ENCODE measurements around the gene BLZF1.
"Not testable (repeated sequence)": the region's sequence is repeated elsewhere in the genome, so short reads cannot be mapped to it uniquely, and the experiment has no call there.

The BLZF1 gene

GRCh38 chr1:169367686-169368405 lies at the start of gene BLZF1, which contains the start of gene NME7:
Gene BLZF1 (plus strand): TSS chr1:169368195. CDS start chr1:169369523, 1,328 bp downstream.
Gene NME7 (minus strand): TSS chr1:169367797. CDS start chr1:169367710, 87 bp downstream.
- peak; percentile 95 for DNase-seq (ENCODE audit: low spot score)

GRCh38 chr1:169318536-169319244 lies 49.3 kb upstream of the BLZF1 start:
- DNase-seq (ENCODE audit: low spot score): no peak

GRCh38 chr1:169321539-169321938 lies 46.5 kb upstream of the BLZF1 start:
- DNase-seq (ENCODE audit: low spot score): no peak

GRCh38 chr1:169322138-169322537 lies 45.9 kb upstream of the BLZF1 start:
- DNase-seq (ENCODE audit: low spot score): no peak

- DNase-seq (ENCODE audit: low spot score): no peak
Measured at GRCh38 chr1:169325117-169325516, 42.9 kb upstream of the BLZF1 start.

GRCh38 chr1:169326261-169326955 lies 41.6 kb upstream of the BLZF1 start:
- no peak for DNase-seq (ENCODE audit: low spot score)

GRCh38 chr1:169326956-169327268 lies 41.1 kb upstream of the BLZF1 start:
- no peak for DNase-seq (ENCODE audit: low spot score)

- no peak for DNase-seq (ENCODE audit: low spot score)
Measured at GRCh38 chr1:169327875-169328274, 40.1 kb upstream of the BLZF1 start.

- DNase-seq (ENCODE audit: low spot score): no peak
Measured at GRCh38 chr1:169329383-169329782, 38.6 kb upstream of the BLZF1 start.

- DNase-seq (ENCODE audit: low spot score): no peak
Measured at GRCh38 chr1:169330927-169331326, 37.1 kb upstream of the BLZF1 start.

GRCh38 chr1:169334727-169335126 lies 33.3 kb upstream of the BLZF1 start:
- DNase-seq (ENCODE audit: low spot score): not testable (repeated sequence)

- DNase-seq (ENCODE audit: low spot score): not testable (repeated sequence)
Measured at GRCh38 chr1:169336947-169337715, 30.9 kb upstream of the BLZF1 start.

GRCh38 chr1:169338617-169339016 lies 29.4 kb upstream of the BLZF1 start:
- DNase-seq (ENCODE audit: low spot score): no peak

- DNase-seq (ENCODE audit: low spot score): no peak
Measured at GRCh38 chr1:169339773-169340172, 28.2 kb upstream of the BLZF1 start.

GRCh38 chr1:169340882-169341281 lies 27.1 kb upstream of the BLZF1 start:
- DNase-seq (ENCODE audit: low spot score): no peak

GRCh38 chr1:169342096-169342495 lies 25.9 kb upstream of the BLZF1 start:
- DNase-seq (ENCODE audit: low spot score): not testable (repeated sequence)

GRCh38 chr1:169345511-169345910 lies 22.5 kb upstream of the BLZF1 start:
- no peak for DNase-seq (ENCODE audit: low spot score)

- no peak for DNase-seq (ENCODE audit: low spot score)
Measured at GRCh38 chr1:169346036-169346589, 21.9 kb upstream of the BLZF1 start.

GRCh38 chr1:169347688-169348382 lies 20.2 kb upstream of the BLZF1 start:
- DNase-seq (ENCODE audit: low spot score): no peak

GRCh38 chr1:169348383-169349036 lies 19.5 kb upstream of the BLZF1 start:
- DNase-seq (ENCODE audit: low spot score): no peak

- no peak for DNase-seq (ENCODE audit: low spot score)
Measured at GRCh38 chr1:169360415-169360814, 7.6 kb upstream of the BLZF1 start.

Measured in ecto neural progenitor cell (in vitro differentiated cells).